Head of caudate nucleus (tissue), 42 donors: ENCODE results near the gene AGGF1.

Experiments
- DNase-seq, 42 donors: peaks; one replicate each; pipeline versions ENCODE4 v3.0.0 to v3.0.0-alpha.2; 2020 to 2021; ENCODE audit warnings: mixed read lengths in 7 of 42
- intact Hi-C: fragments of 100-400 bp; cut with DNase I; formaldehyde crosslinking; loops from one replicate; pipeline ENCODE4 v1.15.0; 2022

AGGF1 gene

GRCh38 chr5:77016962-77017361, 13.2 kb upstream of the AGGF1 start:
- no peak for DNase-seq
- intact Hi-C loops: loop anchor here (2.0 kb wide), 1 partner anchor 150 kb away; no protein-coding TSS in a partner anchor

DNA sequence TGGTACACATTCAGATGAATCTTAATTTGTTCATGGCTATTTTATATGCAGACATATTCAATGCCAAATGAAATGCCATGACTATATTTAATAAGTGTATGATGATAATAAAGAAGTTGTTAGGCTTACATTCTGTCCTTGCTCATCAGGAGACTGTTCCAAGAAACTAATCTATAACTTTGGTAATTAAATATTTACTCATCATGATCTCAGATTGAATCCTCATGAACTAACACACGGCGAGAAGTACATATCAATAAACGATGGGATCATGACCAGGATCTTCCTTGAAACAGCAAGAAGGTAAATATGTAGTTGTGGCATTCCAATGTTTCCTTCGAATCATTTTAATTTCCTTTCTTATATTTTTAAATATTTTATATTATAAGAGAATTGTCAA, 12.5 kb upstream of the AGGF1 start:
- intact Hi-C loops: loop anchor here (2.0 kb wide), 1 partner anchor 151 kb away; no protein-coding TSS in a partner anchor
- DNase-seq: no peak

- DNase-seq: no peak
Measured at GRCh38 chr5:77022511-77023417, 7.4 kb upstream of the AGGF1 start.

GRCh38 chr5:77024490-77024889, 5.7 kb upstream of the AGGF1 start:
- no peak for DNase-seq
- intact Hi-C loops: no loop called here

More at GRCh38 chr5:77022511-77023417, 7.4 kb upstream of the AGGF1 start:
- intact Hi-C loops: no loop called here

DNA sequence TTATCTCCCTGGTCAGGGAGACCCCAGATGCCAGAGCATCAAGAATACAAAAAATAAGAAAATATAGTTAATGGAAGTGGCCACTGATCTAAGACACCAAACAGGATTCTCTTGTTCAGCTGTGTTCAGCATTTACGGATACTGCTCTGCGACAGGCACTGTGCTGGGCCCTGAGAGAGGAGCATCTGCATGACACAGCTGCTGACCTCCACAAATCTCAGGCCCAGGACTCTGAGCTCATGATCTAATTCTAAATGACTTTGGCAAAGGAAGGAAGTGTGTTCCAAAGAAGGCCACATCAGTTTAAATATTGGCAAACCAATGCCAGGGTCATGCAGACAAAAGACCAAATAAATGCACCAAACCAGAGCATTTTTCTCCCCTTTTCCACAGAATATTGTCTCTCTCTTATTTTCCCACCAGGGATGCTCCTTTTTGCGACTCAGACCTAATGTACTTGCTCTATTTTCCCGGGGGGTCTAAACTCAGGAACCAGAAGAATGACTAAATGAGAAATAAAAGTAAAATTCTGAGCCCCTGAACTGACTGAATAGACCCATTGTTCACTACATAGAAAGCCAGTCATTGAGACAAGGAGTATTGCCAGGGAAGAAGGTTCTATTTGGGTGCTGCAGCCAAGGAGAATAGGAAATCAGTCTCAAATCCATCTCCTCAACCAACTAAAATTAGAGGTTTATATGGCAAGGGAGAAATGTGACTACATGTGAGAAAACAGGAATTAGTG, 1.4 kb upstream of the AGGF1 start:
- peak in 28 of 42 donors; percentile 6 to 76 (median 33) for DNase-seq
- intact Hi-C loops: no loop called here

- intact Hi-C loops: no loop called here
- DNase-seq: peak in 1 of 42 donors; percentile 8
Measured at GRCh38 chr5:77029376-77029885, 773 bp upstream of the AGGF1 start.

DNA sequence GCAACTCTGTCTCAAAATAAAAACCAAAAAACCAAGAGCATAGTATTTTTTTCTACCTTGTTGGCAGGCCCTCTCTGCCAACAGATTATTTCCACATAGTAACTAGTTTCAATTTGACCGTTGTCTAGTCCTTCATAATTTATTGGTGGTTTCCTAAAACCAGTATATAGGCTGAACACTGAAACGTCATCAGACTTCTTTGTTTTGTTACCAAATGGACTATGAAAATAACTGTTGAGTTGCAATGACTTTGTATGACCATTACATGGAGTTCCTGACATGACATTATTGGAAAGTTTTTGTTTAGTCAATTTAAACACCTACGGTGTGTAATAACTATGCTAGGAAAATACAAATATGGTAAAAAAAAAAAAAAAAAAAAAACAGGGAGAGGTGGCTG, 1.7 kb downstream of the AGGF1 start:
- no peak for DNase-seq
- intact Hi-C loops: loop anchor here (2.0 kb wide), 1 partner anchor 45 kb away; no protein-coding TSS in a partner anchor

DNA sequence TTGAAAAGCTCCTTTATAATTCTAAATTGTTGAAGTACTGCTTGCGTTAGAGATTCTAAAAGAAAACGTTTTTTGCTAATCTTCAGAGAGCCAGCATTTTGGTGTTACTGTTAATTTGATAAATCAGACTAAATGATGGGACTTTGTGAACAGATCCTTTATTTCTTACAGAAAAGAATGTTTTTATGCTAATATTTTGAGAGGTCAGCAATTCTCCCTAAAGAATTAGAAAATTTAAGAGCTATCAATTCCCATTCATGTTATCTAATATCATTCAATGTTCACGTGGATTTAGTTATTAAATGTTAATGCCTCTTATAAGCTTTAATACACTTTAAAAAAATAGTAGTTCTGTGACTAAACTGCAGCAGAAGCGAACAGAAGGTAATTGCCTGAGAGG, 2.4 kb downstream of the AGGF1 start:
- no peak for DNase-seq
- intact Hi-C loops: loop anchor here (2.0 kb wide), 1 partner anchor 44 kb away; no protein-coding TSS in a partner anchor

DNA sequence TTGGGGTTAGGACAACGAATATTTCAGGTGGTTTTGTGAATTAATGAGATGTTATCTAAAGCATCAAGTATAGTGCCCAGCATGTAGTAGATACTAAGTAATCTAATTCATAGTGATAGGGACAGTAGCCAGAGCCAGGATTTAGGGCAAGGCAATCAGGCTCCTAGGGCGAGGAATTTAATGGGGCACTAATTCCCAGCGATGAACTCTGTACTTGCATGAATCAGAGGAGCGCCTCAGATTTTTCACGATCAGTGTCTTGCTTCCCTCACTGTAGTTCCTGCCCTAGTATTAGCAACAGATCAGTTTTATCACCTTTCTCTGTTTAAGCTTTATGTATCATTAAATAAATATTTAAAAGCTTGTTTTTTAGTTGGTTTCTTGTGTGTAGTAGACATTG, 3.1 kb downstream of the AGGF1 start:
- no peak for DNase-seq
- intact Hi-C loops: loop anchor here (2.0 kb wide), 1 partner anchor 43 kb away; no protein-coding TSS in a partner anchor

DNA sequence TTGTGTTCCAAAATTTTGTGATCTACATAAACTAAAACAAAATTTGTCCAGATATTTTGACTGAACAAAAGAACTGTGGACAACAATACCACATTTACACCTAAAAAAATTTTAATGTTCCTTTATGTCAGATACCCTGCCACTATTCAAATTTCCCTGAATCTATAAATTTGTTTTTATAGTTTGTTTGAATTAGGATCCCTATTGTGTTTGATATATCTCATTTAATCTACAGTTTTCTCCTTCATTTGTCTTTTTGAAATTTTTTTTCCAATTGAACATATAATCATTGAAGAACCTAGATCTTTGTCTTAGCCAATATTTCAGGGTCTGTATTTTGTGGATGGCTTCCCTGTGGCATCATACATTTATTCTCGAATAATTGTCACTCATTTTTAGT, 5.7 kb downstream of the AGGF1 start:
- intact Hi-C loops: no loop called here
- DNase-seq: no peak

DNA sequence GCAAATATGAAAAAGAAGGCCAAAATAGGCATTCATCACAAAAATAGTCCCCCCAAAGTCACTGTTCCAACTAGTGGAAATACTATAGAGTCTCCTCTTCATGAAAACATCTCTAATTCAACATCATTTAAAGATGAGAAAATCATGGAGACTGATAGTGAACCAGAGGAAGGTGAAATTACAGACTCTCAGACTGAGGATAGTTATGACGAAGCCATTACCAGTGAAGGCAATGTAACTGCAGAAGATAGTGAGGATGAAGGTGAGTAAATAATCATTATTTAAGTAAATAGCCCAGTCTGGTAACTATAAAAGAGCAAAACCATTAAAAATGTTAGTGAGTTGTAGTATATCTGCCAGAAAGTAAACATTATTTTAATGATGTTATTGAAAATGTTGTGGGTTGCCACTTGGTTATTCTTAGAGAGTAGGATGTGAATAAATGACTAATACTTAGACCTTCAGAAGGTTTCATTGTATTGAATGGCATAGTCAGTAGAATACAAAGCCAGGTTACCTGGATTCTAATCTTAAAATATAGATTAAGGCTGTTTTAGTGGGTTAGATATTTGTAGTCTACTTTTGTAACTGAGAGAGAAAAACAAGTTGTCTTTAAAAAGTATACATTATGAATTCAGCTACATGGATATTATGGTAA, 16.3 kb downstream of the AGGF1 start:
- DNase-seq: no peak
- intact Hi-C loops: no loop called here

- DNase-seq: peak in 9 of 42 donors; percentile 16 to 60 (median 35)
- intact Hi-C loops: no loop called here
Measured at GRCh38 chr5:77064040-77064439, 33.8 kb downstream of the AGGF1 start.

DNA sequence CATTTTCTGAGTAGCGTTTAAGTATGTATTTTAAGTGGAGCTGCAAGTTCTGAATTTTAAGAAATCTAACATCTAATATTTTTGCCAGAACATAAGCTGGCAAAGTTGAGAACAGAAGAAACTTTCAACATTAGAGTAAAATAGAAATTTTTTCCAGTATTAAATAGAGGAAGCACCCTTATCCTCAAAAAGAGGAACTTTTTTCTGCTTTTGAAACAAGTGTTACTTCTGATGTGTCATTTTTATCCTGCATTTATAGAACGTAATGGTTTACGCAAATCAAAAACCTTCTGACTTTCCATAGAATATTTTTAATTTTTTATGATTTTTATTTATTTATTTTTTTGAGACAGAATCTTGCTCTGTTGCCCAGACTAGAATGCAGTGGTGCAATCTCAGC, 35.1 kb downstream of the AGGF1 start:
- intact Hi-C loops: no loop called here
- no peak for DNase-seq

DNA sequence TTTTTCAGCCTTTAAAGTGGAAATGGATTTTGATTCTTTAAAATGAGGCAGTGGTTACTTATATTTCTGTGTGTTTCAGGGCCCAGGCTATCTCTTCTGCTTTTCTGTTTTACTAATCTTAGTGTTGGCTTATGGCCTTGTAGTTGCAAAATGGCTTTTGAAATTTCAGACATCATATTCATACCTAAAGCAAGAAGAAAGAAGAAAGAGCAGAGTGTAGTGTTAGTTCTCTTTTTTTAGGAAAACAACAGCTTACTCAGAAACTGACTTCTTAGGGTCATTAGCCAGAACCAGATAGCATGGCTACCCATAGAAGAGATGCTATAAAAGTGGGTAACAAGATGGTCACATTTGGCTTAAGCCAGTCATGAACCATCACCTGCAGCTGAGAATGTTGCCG, 36.0 kb downstream of the AGGF1 start:
- intact Hi-C loops: no loop called here
- no peak for DNase-seq

DNA sequence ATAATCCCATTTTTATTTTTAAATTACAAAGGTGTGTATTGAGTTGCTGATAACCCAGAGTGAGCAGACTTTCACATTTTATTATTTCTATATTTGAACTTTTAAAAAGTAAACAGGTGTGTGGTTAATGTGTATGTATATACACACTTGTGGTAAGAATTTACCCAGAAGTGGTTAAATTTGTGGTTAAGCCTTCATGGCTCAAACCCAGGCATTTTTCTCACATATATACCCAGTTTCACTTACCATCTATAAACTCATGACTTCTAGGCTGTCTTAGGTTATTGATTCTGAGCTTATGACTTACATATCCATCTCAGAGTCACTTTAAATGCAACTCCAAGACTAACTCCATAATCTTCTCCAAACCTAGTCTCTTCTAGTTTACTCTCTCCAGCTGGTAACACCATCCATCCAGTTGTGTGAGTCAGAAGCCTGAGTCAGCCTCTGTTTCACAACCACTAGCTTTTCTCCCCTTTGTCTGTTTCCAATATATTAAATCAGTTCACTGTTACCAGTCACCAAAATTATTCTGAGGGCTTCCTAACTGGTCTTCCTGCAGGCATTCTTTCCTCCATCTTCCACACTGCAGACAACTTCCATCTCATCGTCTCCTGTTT, 36.7 kb downstream of the AGGF1 start:
- no peak for DNase-seq
- intact Hi-C loops: no loop called here

GRCh38 chr5:77073667-77074066, 43.5 kb downstream of the AGGF1 start:
- intact Hi-C loops: loop anchor here (10.0 kb wide), 1 partner anchor 469 kb away; no protein-coding TSS in a partner anchor
- DNase-seq: no peak

GRCh38 chr5:77074745-77075144, 44.5 kb downstream of the AGGF1 start:
- no peak for DNase-seq
- intact Hi-C loops: loop anchor here (10.0 kb wide), 1 partner anchor 470 kb away; no protein-coding TSS in a partner anchor

DNA sequence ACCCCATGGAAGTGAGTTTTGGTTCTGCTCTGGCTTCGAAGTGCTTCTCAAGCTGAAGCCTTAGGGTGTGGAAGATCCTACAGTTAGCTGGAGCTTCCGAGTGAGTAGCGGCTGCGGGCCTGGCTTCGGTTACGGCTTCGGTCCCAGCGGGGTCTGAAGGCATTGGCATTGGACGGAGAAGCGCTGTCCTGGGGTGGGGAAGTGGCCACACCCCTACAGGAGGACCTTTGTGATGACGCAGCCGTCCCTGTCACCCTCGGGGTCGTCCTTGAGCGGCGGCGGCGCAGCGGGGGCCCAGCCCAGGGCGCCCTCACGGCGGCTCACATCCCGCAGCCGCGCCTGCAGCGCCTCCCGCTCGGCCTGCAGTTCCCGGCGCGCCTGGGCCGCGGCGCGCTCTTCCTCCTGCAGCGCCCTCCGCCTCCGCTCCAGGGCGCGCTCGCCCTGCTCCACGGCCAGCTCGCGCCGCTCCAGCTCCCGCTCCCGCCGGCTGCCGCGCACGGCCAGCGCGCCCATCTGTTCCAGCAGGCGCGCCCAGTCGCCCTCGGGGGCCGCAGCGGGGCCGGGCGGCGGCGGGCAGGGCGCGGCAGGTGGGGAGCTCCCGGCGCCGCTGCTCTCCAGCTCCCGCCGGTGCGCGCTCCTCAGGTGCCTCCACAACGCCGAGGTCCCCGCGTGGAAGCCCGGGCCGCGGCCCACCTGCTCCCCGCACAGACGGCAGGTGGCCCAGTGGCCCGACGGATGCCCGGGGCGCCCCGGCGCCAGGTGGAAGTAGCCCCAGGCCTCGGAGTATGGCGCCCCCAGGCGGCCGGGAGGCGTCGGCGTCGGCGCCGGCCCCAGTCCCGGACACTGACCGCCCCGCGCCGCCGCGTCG, 47.0 kb downstream of the AGGF1 start:
- intact Hi-C loops: loop anchor here (2.0 to 10.0 kb wide), 2 partner anchors 44 to 472 kb away; no protein-coding TSS in a partner anchor
- DNase-seq: peak; percentile 24 to 89 (median 77)
